Erythroblast (primary cell): Measurements from ENCODE around the gene PPP1R14C.

ENCODE experiments used
- GATA1 ChIP-seq: IDR thresholded peaks from 2 replicates; pipeline ENCODE4 v1.6.1; 2011; ENCODE audit warnings: low read depth, mild to moderate bottlenecking, control low read depth, low read length, moderate library complexity
- POLR2A ChIP-seq: IDR thresholded peaks from 2 replicates; pipeline ENCODE4 v1.6.1; 2011; ENCODE audit warnings: mild to moderate bottlenecking, low read length

- TF ChIP-seq POLR2A (no peak), GATA1 (no peak)
These were observed 6.3 kb downstream of the PPP1R14C start for GRCh38 chr6:150149146-150149545.
